GM21390 (cell line): ENCODE data around the gene ADH5.
"Not testable (repeated sequence)": the region's sequence is repeated elsewhere in the genome, so short reads cannot be mapped to it uniquely, and the experiment has no call there.

Source experiments
- ATAC-seq: cut with Tn5 transposase; IDR thresholded peaks from one replicate; pipeline ENCODE4 v1.9.1; 2021; ENCODE audit not compliant: unreplicated experiment

The ADH5 gene

GRCh38 chr4:99038213-99038612 lies 50.4 kb downstream of the ADH5 start:
- ATAC-seq: no peak

GRCh38 chr4:99033956-99034355 lies 54.6 kb downstream of the ADH5 start:
- ATAC-seq: no peak

DNA sequence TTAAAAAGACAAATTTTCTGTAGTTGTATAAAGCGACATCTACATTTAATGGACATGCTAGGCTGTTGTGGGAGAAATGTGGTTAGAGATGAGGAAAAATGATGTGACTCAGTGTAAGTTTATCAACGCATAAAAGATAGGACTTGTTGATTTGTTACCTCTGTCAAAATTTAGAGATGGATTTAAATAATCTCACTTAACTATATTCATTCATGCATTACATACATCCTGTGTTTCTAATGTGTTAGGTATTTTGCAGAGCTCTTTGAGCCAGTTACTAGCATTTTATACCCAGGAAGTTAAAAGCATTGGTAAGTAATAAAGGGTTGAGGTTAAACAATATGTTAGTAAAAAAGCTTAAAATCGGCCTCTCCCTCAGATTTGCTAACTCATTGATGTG lies 58.7 kb downstream of the ADH5 start:
- ATAC-seq: no peak

- ATAC-seq: no peak
These were observed 59.4 kb downstream of the ADH5 start for GRCh38 chr4:99029018-99029735.

DNA sequence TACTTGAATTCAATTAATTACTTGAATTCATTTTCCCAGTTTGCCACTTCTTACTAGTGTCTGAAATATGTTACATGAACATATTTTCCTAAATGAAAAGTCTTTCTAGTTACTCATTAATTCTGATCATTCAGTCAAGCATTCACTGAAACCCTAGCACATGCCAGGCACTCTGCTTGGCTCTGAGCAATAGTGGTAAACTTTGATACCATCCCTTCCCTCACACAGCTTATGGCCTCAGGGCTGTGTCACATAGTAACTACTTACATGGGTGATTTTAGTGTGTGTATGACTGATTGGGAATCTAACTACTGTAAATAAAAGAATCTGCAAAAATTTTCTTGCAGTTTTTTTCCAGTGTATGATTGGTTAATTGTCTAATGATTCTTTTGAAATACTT lies 60.4 kb downstream of the ADH5 start:
- ATAC-seq: no peak

DNA sequence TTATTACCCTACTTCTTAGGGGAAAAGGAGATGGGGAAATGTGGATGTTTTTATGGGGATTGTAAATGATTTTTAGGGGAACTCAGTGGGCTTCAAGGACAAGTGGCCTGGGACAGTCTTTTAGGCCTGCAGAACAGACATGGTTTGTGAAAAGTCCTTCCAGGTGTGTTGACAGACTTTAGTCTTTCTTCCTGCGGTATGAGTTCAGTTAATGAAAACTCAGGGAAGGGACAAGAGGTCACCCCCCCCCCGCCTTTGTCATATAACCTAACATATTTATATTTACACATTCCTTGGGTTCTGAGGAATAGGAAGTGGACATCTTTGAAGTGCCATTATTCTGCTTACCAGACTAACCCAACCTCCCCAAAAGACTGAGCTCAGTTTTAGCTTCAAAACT lies 61.3 kb downstream of the ADH5 start:
- ATAC-seq: no peak

DNA sequence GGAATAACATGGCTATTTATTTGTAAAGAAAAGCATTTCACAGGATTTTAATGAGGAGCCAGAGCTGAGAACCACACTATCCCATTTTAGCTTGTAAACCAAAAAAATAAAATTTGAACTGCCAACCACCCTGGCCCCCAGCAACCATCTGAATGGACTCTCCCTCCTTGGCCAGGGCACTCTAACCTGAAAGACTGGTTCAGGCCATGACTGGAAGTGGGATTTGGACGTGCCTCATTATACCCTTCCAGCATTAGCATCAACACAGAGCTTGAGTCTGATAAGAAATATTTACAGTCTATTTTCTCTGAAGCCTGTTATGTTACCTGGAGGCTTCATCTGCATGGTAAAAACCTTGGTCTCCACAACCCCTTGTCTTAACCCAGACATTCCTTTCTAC lies 63.1 kb downstream of the ADH5 start:
- ATAC-seq: no peak

DNA sequence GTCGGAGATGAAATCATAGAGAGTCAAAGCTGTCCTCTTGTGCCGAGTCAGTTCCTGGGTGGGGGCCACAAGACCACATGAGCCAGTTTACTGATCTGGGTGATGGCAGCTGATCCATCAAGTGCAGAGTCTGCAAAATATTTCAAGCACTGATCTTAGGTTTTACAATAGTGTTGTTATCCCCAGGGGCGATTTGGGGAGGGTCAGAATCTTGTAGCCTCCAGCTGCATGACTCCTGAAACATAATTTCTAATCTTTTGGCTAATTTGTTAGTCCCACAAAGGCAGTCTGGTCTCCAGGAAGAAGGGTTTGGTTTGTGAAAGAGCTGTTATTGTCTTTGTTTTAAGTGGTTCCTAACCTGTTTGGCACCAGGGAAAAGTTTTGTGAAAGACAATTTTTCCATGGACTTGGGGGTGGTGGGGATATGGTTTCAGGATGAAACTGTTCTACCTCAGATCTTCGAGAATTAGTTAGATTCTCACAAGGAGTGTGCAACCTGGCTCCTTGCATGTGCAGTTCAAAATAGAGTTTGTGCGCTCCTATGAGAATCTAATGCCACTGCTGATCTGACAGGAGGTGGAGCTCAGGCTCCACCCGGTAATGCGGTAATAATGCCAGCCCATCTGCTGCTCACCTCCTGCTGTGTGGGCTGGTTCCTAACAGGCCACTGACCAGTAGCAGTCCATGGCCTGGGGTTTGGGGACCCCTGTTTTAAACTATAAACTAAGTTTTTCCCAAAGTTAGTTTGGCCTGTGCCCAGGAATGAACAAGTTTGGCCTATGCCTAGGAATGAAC lies 63.9 kb downstream of the ADH5 start:
- ATAC-seq: no peak

- ATAC-seq: not testable (repeated sequence)
These were observed 64.8 kb downstream of the ADH5 start for GRCh38 chr4:99023800-99024251.

GRCh38 chr4:99022566-99022965 lies 66.0 kb downstream of the ADH5 start:
- no peak for ATAC-seq

DNA sequence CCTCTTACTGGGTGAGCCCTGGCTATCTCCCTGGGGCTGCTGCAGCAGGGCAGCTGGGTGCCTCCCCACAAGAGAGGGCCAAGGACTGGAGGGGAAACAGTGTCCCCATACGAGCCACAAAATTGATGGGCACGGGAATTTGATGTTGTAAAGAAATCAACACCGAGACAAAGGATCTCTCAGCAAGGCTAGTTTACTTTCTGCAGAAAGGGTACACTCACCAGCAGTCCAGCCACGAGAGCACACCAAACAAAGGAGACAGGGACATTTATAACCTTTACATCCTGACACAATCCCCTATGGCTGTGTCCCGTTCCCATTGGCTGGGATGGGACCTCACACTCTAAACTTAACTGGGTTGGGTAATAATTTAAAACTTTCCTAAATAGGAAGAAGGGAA lies 67.2 kb downstream of the ADH5 start:
- ATAC-seq: no peak
